Measurements from ENCODE around the gene ELOB.

Gene ELOB

DNA sequence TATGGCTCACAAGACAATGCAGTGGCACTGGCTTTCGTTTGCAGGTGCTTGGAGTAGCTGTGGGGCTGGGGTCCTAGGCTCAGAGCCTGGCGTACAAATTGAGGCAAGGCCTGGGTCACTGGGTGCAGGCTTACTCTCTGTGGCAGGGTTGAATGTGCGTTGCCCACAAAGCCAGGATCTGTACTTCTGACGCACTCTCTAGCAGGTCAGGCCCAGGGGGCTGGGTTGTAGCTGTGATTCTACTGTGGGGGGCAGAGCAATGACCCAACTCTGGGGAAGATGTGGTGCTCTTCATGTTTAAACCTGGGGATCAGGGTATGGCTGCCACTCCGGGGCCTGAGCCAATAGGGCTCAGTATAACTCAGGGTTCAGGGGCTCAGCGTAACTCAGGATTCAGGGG lies 33.6 kb upstream of the ELOB start:
- DNase-seq (ENCODE audit: low read depth in 2 of 2), result no peak

DNA sequence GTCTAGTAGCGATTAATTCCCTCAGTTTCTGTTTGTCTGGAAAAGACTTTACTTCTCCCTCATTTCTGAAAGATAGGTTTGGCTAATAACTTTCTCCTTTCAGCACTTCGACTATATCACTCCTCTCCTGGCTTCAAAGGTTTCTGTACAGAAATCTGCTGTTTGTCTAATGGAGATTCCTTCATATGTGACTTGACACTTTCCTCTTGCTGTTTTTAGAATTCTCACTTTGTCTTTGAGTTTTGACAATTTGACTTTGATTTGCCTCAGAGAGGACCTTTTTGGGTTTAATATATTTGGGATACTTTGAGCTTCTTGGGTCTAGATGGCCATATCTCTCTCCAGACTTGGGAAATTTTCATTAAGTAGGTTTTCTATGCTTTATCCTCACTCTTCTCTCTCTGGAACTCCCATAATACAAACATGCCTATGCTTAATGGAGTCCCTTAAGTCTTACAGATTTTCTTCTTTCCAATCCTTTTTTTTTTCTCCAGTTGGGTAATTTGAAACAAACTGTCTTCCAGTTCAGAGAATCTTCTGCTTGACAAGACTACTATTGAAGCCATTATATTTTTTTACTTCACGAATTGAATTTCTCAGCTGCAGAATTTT lies 32.2 kb upstream of the ELOB start:
- DNase-seq (ENCODE audit: low read depth in 2 of 2), result no peak

DNA sequence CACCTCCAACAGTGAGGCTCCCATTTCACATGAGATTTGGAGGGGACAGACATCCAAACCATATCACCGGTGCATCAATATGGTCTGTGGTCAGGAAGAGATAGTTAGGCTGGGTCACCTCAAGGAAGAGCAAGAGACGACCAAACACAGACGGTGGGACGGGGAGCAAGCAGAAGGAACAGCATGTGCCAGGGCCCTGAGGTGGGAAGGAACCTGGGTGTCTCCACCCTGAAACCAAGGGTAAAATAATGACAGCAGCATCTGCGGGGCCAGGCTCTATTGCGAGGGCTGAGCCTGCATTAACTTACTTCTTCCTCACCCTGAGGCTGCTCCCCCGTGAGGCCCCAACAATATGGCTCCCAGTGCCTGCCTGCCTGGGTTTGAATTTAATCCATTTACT lies 31.1 kb upstream of the ELOB start:
- DNase-seq (ENCODE audit: low read depth in 2 of 2), result no peak

DNA sequence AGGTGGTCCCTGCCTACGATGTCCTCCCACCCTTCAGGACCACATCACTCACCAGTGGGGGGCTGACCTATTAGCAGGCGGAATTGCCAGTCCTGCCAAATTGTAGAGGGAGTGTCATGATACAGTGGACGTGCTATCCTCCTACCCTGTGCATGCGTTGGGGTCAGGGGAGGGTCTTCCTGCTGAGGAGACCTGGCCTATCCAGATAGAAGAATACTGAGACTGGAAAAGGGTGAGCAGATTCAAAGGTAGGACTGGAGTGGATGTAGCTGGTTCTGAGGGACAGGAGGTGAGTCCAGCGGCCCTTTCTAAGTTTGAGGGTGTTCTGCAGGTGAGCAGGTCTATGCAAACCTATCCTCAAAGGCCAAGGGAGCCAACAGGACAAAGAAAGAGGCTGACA lies 29.2 kb upstream of the ELOB start:
- no peak for DNase-seq (ENCODE audit: low read depth in 2 of 2)

GRCh38 chr16:2804728-2805127 lies 27.6 kb upstream of the ELOB start:
- DNase-seq (ENCODE audit: low read depth in 2 of 2), result no peak

- no peak for DNase-seq (ENCODE audit: low read depth in 2 of 2)
Observed at GRCh38 chr16:2803545-2804195, 26.6 kb upstream of the ELOB start.

- no peak for DNase-seq (ENCODE audit: low read depth in 2 of 2)
Observed at GRCh38 chr16:2799859-2800226, 22.8 kb upstream of the ELOB start.

DNA sequence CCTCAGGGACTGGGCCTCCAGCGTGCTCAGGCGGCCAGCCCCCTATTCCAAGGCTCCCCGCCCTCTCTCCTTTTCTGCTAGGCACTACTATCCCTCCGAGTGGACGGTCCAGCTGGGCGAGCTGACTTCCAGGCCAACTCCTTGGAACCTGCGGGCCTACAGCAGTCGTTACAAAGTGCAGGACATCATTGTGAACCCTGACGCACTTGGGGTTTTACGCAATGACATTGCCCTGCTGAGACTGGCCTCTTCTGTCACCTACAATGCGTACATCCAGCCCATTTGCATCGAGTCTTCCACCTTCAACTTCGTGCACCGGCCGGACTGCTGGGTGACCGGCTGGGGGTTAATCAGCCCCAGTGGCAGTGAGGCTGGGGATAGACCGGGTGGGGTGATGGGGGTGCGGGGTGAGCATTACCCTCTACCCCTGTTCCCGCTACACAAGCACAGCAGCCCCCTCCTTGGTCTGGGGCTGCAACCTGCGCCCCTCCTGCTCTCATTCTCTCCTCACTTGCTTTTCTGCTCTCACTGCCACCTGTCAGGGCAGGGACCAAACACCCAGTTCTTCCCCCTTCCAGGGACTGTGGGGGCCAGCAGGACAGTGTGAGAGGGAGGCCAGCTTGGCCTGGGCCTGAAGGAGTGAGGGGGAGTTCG lies 22.3 kb upstream of the ELOB start:
- no peak for DNase-seq (ENCODE audit: low read depth in 2 of 2)

DNA sequence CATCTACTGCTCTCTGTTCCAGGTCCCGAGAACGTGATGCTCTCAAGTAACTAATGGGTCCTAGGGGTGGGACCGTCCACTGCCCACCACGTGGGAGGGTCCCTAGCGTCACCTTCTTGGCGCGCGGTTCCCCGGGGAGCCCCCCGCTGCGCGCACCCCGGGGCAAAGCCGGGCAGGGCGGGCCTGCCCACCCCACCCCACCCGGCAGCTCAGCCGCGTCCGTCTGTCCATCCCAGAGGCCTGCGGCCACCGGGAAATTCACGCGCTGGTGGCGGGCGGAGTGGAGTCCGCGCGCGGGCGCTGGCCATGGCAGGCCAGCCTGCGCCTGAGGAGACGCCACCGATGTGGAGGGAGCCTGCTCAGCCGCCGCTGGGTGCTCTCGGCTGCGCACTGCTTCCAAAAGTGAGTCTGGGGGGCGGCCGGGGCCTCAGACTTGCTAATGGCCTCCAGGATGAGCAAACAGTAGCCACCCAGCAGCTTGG lies 21.7 kb upstream of the ELOB start:
- DNase-seq (ENCODE audit: low read depth in 2 of 2), result no peak

DNA sequence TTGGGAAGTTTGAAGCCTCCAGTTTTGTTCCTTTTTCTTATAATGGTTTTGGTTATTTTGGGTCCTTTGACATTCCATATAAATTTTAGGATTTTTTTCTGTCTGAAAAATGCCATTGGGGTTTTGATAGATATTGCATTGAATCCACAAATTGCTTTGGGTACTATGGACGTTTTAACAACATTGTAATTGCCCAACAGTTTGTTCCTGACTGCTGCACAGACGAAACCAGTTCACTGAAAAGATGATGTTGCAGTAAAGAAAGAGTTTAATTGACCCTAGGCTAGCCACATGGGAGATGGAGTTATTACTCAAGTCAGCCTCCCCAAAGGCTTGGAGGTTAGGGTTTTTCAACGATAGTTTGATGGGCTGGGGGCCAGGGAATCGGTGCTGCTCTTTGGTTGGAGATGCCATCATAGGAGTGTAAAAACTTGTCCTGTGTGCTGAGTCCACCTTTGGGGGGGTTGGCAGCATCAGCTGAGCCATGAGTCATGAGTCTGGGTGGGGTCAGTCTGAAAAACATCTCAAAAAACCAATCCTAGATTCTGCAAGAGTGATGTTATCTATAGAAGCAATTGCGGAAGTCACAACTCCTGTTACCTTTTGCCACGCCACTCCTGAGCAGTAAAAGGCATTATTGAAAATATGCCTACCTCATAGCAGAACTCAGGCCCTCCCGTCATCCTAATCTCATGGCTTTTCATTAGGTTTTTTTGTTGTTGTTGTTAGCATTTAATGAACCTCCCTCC lies 18.5 kb upstream of the ELOB start:
- no peak for DNase-seq (ENCODE audit: low read depth in 2 of 2)

DNA sequence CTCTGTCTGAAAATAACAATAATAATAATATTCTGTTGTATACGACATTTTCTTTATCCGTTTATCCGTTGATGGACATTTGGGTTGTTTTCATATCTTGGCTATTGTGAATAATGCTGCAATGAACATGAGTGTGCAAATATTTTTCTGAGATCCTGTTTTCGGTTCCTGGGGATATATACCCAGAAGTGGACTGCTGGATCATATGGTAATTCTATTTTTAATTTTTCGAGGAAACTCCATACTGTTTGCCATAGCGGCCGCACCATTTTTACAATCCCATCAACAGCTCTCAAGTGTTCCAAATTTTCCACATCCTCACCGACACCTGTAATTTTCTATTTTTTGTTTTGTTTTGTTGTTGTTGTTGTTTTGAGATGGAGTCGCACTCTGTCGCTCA lies 15.9 kb upstream of the ELOB start:
- no peak for DNase-seq (ENCODE audit: low read depth in 2 of 2)

GRCh38 chr16:2791174-2791573 lies 14.1 kb upstream of the ELOB start:
- DNase-seq (ENCODE audit: low read depth in 2 of 2), result no peak

- no peak for DNase-seq (ENCODE audit: low read depth in 2 of 2)
Observed at GRCh38 chr16:2790631-2791030, 13.6 kb upstream of the ELOB start.

- DNase-seq (ENCODE audit: low read depth in 2 of 2), result no peak
Observed at GRCh38 chr16:2787961-2788360, 10.9 kb upstream of the ELOB start.

DNA sequence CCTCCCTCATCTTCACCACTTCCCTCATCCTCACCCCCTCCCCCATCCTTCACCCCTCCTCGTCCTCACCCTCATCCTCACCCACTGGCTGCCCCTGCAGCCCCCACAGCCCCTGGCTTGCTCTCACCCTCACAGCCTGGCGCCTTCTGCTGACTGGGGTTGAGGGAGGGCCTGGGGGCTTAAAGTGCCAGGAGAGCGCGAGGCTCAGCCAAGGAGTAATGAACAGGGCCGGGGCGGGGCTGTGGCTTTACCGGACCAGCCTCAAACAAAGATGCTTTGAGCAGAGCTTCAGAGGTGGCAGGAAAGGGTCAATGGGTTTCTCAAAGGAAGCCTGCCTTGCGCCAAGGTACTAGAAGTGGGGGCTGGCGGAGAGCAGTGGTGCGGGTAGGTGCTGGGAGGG lies 10.3 kb upstream of the ELOB start, which contains the start of gene PRSS33:
Gene PRSS33, minus strand, starts transcription at position 155 of the 400 bp plus-strand sequence. CDS start 1,013 bp downstream, outside the sequence.
- DNase-seq (ENCODE audit: low read depth in 2 of 2), result no peak

- no peak for DNase-seq (ENCODE audit: low read depth in 2 of 2)
Observed at GRCh38 chr16:2786826-2787151, 9.7 kb upstream of the ELOB start.

GRCh38 chr16:2786061-2786825 lies 9.2 kb upstream of the ELOB start:
- DNase-seq (ENCODE audit: low read depth in 2 of 2), result no peak

- DNase-seq (ENCODE audit: low read depth in 2 of 2), result peak in 1 of 2 donors; percentile 15
Observed at GRCh38 chr16:2785101-2785991, 8.3 kb upstream of the ELOB start.

DNA sequence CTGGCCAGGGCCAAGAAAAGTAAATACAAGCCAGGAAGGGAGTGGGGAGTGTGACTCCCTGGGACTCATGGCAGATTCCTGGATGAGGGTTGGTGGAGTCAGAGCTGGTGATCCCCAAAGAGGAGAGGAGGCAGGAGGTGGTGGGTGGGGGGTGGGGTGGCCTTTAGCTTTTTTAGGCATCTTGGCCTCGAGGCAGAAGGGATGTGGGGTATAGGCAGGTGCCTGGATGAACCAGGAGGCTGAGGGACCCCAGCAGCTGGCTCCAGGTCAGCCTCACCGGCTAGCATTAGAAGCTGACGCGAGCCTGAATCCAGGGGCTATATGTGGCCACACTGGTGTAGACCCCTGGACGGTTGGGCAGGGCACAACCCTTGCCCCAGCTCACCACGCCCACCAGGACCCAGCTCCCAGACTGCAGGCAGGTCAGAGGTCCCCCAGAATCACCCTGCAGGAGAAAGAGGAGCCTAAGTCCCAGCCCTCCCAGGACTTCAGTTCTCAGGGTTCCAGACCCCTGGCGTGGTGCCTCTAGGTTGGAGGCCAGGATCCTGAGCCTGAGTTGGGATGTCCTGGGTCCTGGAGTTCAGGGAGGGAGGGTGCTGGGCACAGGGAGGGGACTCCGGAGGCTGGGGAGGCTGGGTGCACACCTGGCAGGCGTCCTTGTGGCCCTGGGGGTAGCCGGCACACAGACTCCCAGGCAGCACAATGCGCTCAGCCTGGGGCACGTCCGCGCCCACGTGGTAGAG lies 7.4 kb upstream of the ELOB start:
- no peak for DNase-seq (ENCODE audit: low read depth in 2 of 2)
